Measurements from ENCODE around the gene SRSF9.

- no peak for TF ChIP-seq SUZ12 (IDR thresholded peaks at IDR 0.05)
- no peak for TF ChIP-seq SP1 (IDR thresholded peaks at IDR 0.05)
- TF ChIP-seq BHLHE40 (IDR thresholded peaks at IDR 0.05; ENCODE audit: borderline replicate concordance), result no peak
- TF ChIP-seq LEF1 (IDR thresholded peaks at IDR 0.05; ENCODE audit: borderline replicate concordance), result no peak
- TF ChIP-seq ARNT (IDR thresholded peaks at IDR 0.05), result no peak
- no peak for TF ChIP-seq NFRKB (IDR thresholded peaks at IDR 0.05)
These were observed 9.4 kb downstream of the SRSF9 start for GRCh38 chr12:120460157-120460556.
